Stimulated activated CD8-positive, alpha-beta memory T cell treated with anti-CD3 and anti-CD28 coated beads, Interleukin-12 subunit alpha, Interleukin-12 subunit beta, amount 100 ng/mL, for 24 hours (primary cell): ENCODE measurements around the gene ZNF862.

Source experiments
- DNase-seq: peaks from one replicate; pipeline ENCODE4 v3.0.0-alpha.2; 2020; ENCODE audit errors: extremely low read depth

Gene ZNF862

DNA sequence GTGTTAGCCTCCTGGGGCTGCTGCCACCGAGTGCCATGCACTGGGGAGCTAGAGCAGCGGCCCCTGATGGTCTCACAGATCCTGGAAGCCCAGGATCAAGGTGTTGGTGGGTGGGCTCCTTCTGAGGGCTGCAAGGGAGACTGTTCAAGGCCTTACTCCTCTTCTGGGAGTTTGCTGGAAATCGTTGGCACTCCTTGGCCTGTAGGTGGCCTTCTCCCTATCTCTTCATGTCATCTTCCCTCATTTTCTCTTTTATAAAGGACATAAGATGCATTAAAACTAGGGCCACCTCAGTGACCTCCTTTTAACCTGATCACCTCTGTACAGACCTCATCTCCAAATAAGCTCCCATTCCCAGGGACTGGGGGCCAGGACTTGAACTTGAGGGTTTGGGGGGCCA lies 27.0 kb upstream of the ZNF862 start:
- no peak for DNase-seq

DNA sequence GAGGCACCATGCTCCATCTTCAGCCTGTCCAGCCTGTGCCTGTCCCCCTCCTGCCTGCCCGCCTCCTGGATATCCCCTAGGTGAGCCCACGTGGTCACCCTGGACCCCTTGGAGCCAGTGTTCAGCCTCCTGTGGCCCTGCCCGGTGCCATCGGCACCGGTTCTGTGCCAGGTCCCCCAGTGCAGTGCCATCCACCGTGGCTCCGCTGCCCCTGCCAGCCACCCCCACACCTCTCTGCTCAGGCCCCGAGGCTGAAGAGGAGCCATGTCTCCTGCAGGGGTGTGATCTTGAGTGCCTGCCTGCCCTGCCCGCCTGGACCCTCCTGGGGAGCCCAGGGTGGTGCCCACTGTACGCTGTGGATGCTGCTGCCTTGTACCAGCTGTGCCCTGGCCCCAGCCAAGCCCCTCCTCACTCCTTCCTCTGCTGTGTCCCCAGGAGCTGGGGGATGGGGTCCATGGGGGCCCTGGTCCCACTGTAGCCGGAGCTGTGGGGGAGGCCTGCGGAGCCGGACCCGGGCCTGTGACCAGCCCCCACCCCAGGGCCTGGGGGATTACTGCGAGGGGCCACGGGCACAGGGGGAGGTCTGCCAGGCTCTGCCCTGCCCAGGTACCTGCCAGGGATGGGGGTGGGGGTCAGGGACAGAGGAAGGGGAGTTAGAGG lies 26.2 kb upstream of the ZNF862 start:
- DNase-seq, result no peak

DNA sequence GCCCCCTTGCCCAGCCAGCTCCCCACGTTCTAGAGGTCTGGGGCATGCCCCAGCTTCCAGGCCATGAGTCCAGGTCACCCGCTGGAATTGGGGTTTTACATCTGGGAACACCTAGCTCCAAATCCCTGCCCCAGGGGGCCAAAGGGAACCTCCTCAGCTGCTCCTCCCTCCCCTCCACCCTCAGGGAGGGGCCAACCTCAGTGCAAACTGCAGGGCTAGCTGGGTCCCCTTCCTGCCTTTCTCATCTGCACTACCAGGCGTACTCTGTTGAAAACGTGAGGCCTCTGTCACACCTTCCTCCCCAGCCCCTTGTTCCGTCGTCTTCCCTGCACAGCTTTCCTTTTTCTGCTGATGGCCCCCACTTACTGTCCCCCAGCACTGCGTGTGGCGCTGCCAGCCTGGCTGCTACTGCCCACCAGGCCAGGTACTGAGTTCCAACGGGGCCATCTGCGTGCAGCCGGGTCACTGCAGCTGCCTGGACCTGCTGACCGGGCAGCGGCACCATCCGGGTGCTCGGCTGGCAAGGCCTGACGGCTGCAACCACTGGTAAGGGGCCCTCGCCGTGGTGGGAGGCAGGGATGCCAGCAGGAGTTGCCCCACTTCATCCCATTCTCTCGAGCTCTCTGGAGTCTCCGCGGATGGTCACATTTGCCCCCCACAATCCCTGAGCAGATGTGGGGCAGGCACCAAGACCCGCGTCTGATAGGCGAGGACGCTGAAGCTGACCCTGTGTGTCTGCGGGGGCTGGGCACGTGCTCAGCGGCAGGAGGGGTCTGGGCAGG lies 24.7 kb upstream of the ZNF862 start:
- no peak for DNase-seq

DNA sequence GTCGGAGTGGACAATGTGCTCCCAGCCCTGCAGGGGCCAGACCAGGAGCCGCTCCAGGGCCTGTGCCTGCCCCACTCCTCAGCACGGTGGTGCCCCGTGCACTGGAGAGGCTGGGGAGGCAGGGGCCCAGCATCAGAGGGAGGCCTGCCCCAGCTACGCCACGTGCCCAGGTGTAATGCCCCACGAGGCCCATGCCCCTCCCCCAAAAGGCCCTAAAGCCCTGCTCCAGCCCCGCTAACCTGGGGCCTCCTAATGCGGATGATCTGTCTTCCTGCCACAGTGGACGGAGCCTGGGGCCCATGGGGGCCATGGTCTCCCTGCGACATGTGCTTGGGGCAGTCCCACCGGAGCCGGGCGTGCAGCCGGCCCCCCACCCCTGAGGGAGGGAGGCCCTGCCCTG lies 23.7 kb upstream of the ZNF862 start:
- DNase-seq, result no peak

DNA sequence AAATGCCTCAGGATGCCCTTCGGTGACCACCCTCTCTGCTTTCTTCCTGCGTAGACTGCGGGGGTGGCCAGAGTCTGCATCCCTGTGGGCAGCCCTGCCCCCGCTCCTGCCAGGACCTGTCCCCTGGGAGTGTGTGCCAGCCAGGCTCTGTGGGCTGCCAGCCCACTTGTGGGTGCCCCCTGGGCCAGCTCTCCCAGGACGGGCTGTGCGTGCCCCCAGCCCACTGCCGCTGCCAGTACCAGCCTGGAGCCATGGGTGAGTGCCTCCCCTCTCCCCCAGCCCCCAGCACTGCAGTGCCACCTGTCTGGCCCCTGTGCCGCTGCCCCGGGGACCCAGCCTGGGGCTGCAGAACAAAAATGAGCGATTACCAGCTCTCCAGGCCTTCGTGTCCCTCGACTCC lies 23.1 kb upstream of the ZNF862 start:
- DNase-seq, result no peak

DNA sequence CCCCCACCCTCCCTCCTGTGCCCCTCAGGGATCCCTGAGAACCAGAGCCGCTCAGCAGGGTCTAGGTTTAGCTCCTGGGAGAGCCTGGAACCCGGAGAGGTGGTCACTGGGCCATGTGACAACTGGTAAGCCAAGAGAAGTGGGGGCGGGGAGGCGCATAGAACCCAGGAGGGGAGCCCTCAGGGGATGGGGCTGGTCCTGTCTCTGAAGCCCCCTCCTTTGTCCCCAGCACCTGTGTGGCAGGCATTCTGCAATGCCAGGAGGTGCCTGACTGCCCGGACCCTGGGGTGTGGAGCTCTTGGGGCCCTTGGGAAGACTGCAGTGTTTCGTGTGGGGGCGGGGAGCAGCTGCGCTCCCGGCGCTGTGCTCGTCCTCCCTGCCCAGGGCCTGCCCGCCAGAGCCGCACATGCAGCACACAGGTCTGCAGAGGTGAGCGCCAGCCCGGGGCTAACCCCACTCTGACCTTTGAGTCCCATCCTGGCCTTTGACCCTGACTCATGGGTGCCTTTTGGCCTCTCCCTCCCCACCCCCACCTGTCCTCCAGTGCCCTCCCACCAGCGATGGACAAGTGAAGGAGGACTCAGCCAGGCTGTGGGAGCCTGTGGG lies 22.4 kb upstream of the ZNF862 start:
- DNase-seq, result no peak

DNA sequence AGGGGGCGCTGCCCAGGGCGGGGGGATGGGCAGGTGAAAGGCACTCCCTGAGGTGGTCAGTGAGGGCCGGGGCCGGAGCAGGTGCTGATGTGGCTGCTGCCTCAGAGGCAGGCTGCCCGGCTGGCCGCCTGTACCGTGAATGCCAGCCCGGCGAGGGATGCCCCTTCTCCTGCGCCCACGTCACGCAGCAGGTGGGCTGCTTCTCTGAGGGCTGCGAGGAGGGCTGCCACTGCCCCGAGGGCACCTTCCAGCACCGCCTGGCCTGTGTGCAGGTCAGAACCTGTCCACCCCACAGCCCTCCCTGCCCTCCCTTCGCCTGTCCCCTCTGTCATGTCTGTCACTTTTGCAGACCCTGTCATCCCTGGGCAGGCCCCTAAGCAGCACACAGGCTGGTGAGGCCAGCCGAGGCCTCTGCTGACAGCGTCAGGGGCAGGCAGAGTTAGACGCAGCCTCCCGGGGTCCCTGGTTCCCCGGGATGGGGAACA lies 21.9 kb upstream of the ZNF862 start:
- DNase-seq, result no peak

DNA sequence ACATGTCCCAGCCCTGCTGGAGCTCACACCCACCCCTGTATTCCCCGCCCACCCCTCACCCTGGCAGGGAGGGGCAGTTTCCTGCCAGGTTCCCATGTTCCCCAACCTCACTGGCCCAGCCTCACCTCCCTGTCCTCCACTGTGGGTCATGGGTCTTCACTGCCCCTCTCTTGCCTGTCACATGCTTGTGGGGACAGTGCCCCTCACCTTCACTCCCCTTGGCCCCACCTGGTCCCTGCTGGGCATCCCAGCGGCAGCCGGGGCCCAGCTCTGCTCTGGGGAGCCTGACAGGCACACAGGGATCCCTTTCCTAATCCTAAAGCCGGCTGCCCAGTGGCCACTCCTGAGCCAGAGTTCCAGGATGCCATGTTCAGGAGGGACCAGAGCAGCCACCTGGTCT lies 21.4 kb upstream of the ZNF862 start:
- DNase-seq, result no peak

DNA sequence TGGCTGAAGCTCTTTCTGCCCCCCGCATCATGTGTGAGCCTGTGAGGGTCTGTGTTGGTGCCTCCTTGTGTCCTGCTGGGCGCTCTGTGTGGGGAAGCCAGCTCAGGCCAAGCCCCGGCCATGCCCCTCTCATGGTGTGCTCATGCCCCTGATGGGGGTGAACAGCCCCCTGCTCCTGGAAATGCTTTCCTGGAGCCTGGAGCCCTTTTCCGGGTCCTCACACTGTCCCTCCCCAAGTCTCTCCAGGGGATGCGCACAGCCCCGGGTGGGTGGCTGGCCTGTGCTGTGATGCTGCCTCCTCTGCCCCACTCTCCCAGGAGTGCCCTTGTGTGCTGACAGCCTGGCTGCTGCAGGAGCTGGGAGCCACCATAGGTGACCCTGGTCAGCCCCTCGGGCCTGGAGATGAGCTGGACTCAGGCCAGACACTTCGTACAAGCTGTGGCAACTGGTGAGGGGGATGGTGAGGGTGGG lies 20.8 kb upstream of the ZNF862 start:
- DNase-seq, result no peak

DNA sequence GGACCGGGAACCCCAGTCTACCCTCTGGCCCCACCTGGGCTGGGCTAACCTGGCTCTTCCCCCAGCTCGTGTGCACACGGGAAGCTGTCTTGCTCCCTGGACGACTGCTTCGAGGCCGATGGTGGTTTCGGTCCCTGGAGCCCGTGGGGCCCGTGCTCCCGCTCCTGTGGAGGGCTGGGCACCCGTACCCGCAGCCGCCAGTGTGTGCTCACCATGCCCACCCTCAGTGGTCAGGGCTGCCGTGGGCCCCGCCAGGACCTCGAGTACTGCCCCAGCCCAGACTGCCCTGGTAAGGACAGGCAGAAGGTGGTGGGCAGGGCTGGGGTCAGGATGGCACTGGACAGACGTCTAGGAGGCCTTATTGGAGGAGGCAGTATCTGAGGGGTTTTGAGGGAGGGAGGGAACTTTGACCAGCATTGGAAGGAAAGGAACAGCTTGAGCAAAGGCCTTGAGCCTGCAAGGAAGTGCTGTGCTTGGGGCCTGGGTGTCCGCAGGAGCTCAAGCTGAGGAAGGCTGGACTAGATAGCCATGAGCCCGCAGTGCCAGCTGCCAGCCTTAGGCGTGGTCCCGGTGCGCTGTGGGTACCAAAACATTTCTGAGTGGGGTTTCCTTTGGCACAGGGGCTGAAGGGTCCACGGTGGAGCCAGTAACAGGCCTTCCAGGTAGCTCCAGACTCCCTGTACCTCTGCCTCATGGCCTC lies 20.2 kb upstream of the ZNF862 start:
- DNase-seq, result no peak

DNA sequence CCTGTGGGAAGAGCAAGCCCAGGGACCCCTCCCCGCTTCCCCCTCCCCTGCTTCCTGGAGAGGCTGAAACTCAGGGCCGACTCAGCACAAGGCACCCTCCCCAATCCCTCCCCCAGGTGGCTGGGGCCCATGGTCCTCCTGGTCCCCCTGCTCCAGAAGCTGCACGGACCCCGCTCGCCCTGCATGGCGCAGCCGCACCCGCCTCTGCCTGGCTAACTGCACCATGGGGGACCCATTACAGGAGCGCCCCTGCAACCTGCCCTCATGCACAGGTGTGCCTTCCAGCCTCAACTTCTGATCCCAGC lies 19.7 kb upstream of the ZNF862 start:
- no peak for DNase-seq

DNA sequence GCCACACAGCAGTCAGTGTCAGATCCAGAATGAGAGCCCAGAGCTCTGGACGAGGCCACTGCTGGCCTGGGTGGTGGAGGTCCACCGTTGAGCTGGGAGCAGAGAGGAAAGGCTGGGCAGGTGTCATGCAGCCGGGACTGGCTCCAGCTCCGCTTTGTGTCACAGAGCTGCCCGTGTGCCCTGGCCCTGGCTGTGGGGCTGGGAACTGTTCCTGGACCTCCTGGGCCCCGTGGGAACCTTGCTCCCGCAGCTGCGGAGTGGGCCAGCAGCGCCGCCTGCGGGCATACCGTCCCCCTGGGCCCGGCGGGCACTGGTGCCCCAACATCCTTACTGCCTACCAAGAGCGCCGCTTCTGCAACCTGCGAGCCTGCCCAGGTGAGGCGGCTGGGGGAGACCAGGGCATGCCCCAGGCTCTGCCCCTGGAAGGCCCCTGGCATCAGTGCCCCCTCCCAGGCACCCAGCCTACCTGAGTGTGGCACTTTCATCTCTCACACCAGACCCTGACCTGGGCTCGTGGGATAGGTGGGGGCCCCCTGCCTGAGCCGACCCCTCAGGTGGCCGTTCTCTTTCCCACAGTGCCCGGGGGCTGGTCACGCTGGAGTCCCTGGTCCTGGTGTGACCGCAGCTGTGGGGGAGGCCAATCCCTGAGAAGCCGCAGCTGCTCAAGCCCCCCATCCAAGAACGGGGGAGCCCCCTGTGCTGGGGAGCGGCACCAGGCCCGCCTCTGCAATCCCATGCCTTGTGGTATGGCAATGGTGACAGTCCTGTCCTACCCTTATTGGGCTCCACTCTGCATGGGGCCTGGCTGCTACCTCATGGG lies 18.8 kb upstream of the ZNF862 start:
- no peak for DNase-seq

DNA sequence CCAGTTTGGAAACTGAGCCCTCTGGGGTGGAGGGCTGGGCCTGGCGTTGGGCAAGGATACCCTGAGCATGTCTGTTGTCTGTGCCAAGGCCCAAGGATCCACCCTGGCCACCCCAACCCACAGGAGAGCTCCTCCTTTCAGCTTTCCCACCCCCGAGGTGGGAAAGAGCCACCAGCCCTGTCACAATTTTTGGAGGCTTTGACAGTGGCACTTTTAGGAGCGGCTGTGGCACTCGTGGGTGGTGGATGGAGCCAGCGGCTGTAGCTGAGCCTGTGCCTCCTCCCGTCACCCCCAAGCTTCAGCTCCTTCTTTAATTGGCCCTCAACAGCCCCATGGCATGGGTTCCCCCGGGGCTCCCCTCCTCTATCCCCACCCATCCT lies 18.2 kb upstream of the ZNF862 start:
- no peak for DNase-seq

DNA sequence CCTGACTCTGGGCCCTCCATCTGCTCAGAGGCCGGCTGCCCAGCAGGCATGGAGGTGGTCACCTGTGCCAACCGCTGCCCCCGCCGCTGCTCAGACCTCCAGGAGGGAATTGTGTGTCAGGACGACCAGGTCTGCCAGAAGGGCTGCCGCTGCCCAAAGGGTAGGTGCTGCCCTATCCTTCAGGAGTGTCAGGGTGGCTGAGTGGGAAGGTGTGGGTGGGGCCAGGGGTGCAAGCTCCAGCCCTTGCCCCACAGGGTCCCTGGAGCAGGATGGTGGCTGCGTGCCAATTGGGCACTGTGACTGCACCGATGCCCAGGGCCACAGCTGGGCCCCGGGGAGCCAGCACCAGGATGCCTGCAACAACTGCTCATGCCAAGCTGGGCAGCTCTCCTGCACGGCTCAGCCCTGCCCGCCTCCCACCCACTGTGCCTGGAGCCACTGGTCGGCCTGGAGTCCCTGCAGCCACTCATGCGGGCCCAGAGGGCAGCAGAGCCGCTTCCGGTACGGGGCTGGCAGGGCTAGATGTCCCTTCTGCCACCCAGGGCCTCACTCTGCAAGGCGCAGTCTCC lies 17.5 kb upstream of the ZNF862 start:
- DNase-seq, result no peak

DNA sequence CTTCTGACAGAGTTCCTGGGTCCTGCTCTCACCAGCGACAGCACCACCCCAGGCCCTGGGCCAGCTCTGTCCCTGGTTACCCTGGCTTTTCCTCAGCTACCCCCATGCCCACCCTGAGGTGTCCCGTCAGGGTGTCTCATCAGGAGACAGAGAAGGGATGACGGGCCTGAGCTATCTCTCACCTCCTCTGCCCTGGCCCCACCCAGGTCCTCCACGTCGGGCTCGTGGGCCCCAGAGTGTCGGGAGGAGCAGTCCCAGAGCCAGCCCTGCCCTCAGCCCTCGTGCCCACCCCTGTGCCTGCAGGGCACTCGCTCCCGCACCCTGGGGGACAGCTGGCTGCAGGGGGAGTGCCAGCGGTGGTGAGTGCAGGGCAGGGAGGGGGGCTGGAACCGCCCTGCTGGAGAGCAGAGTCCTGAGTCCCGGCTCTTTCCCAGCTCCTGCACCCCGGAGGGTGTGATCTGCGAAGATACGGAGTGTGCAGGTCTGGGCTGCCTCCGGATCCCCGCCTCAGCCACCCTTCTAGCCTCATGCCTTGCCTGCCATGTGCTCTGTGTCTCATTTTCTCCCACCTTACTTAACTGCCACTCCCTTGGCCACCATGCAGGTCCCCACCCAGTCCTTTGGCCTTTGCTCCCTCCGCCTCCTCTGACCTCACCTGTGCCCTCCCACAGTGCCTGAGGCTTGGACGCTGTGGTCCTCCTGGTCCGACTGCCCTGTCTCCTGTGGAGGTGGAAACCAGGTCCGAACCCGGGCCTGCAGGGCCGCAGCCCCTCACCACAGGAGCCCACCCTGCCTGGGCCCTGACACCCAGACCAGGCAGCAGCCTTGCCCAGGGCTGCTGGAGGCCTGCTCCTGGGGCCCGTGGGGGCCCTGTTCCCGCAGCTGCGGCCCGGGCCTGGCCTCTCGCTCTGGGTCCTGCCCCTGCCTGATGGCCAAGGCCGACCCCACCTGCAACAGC lies 16.7 kb upstream of the ZNF862 start:
- no peak for DNase-seq

DNA sequence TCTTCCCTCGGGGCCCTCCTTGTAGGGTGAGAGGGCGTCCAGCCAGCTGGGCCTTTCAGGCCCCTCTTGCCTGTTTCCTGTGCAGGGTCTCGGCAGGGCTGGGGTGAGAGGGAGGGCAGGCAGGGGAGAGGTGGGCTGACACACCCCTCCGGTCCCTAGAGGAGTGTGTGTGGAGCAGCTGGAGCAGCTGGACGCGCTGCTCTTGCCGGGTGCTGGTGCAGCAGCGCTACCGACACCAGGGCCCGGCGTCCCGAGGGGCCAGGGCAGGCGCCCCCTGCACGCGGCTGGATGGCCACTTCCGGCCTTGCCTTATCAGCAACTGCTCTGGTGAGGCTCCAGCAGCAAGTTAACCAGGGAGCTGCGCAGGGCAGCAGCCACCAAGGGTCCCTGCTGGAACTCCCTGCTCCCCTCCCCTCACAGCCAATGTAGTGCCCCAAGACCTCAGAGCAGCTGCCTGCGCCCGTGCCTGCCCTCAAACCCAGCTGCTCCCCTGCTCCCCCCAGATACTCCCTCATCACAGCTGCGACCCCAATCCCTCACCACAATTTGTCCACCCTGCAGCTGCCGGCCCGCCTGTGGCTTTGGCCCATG lies 15.7 kb upstream of the ZNF862 start:
- no peak for DNase-seq

DNA sequence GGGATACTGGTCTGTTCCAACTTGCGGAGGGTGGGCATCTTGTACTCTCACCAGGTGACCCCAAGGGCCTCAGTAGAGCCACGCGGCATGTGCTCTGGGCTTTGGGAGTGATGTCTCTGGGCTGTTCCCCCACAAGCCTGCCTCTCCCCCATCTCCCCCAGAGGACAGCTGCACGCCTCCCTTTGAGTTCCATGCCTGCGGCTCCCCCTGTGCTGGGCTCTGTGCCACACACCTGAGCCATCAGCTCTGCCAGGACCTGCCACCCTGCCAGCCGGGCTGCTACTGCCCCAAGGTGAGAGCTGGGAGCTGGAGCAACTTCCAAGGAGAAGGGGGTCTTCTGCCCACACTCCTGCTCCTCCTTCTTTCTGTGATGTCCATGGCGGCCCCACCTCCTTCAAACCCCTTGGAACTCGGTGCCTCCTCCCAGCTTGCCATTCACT lies 15.0 kb upstream of the ZNF862 start:
- no peak for DNase-seq

DNA sequence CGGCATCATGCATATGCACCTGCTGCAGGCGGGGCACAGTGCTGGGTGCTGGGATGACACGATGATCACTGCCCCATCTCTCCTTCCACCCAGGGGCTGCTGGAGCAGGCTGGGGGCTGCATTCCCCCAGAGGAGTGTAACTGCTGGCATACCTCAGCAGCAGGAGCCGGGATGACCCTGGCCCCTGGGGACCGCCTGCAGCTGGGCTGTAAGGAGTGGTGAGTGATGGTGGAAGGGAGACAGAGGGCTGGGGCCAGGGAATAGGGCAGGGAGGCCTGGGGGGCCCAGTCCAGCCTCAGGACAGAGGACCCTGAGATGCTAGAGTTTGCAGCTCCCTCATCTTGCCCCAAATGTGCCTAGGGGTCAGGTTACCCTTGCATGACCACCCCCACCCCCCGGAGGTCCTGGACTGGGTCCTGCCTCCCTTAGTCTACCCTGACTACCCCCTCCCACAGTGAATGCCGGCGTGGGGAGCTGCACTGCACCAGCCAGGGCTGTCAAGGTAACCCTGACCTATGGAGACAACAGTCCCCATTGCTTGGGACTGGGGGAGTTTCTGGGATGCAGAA lies 14.5 kb upstream of the ZNF862 start:
- no peak for DNase-seq

DNA sequence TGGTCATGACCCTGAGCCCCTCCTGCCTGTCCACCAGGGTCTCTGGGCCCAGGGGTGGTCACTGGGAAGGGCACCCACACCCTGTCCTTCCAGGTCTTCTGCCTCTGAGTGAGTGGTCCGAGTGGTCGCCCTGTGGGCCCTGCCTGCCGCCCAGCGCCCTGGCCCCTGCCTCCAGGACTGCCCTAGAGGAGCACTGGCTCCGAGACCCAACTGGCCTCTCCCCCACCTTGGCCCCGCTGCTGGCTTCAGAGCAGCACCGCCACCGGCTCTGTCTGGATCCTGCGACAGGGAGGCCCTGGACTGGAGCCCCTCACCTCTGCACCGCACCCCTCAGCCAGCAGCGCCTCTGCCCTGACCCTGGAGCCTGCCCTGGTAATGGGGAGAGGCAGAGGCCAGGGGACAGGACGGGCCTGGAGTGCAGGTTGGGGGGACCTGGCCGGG lies 13.9 kb upstream of the ZNF862 start:
- DNase-seq, result no peak
